CD8-positive, alpha-beta memory T cell (primary cell): ENCODE results near the gene GGN. TPM values are rescaled to one million over a fixed set of nuclear protein-coding genes. Genes with fewer than 3 reads are reported as not detected.

Experiments
- polyA plus RNA-seq: library from polyadenylated mRNA; unstranded; fragments of 300-500 nt; fragmentation: Illumina TruSeq; gene quantifications from one replicate; pipeline ENCODE4 v1.2.3, GENCODE V29; 2021
- total RNA-seq, 2 experiments: library from RNA; stranded (reverse); gene quantifications; one replicate each; pipeline ENCODE4 v1.2.3, GENCODE V29; 2021

Gene GGN
- total and polyA plus RNA-seq, 3 experiments from 2014 or later = 0.15 TPM; not detected in 2

Other genes starting within 250 kb of the GGN start
- gene DPF1, start 163.8 kb downstream of the GGN start, total RNA-seq = 1 to 10 TPM in 1 of 2 experiments, under 1 TPM in 1; 0.78 to 1.1 TPM
- not detected for gene DPF1, start 163.8 kb downstream of the GGN start, polyA plus RNA-seq
- gene PPP1R14A, start 131.7 kb downstream of the GGN start, total RNA-seq = 1 to 10 TPM in 1 of 2 experiments, under 1 TPM in 1; 0.47 to 1.0 TPM
- gene PPP1R14A, start 131.7 kb downstream of the GGN start, polyA plus RNA-seq = not detected
- 10 to 100 TPM; 27.9 to 29.4 TPM for gene SPINT2, start 123.5 kb downstream of the GGN start, total RNA-seq
- 49.5 TPM for gene SPINT2, start 123.5 kb downstream of the GGN start, polyA plus RNA-seq
- not detected for gene C19orf33, start 83.8 kb downstream of the GGN start, total RNA-seq
- gene C19orf33, start 83.8 kb downstream of the GGN start, polyA plus RNA-seq = 0.90 TPM
- 10 to 100 TPM; 57.9 to 60.3 TPM for gene YIF1B, start 72.1 kb downstream of the GGN start, total RNA-seq
- gene YIF1B, start 72.1 kb downstream of the GGN start, polyA plus RNA-seq = 45.4 TPM
- gene KCNK6, start 68.2 kb downstream of the GGN start, total RNA-seq = 10 to 100 TPM; 10.1 to 11.1 TPM
- gene KCNK6, start 68.2 kb downstream of the GGN start, polyA plus RNA-seq = 3.6 TPM
- 1 to 10 TPM; 4.3 to 4.6 TPM for gene CATSPERG, start 52.2 kb downstream of the GGN start, total RNA-seq
- gene CATSPERG, start 52.2 kb downstream of the GGN start, polyA plus RNA-seq = 0.94 TPM
- gene PSMD8, start 13.5 kb downstream of the GGN start, total RNA-seq = 100 to 1,000 TPM; 256 to 267 TPM
- gene PSMD8, start 13.5 kb downstream of the GGN start, polyA plus RNA-seq = 180 TPM
- under 1 TPM; 0.33 to 0.66 TPM for gene SPRED3, start 663 bp upstream of the GGN start, total RNA-seq
- not detected for gene SPRED3, start 663 bp upstream of the GGN start, polyA plus RNA-seq
- gene FAM98C, start 15.1 kb upstream of the GGN start, total RNA-seq = 10 to 100 TPM; 17.8 to 25.2 TPM
- gene FAM98C, start 15.1 kb upstream of the GGN start, polyA plus RNA-seq = 16.8 TPM
- gene RASGRP4, start 38.2 kb upstream of the GGN start, total RNA-seq = 1 to 10 TPM; 1.8 to 2.0 TPM
- not detected for gene RASGRP4, start 38.2 kb upstream of the GGN start, polyA plus RNA-seq
- 1 to 10 TPM; 1.4 to 3.3 TPM for gene RYR1, start 45.7 kb upstream of the GGN start, total RNA-seq
- 0.71 TPM for gene RYR1, start 45.7 kb upstream of the GGN start, polyA plus RNA-seq
- 100 to 1,000 TPM; 161 to 162 TPM for gene MAP4K1, start 229.9 kb upstream of the GGN start, total RNA-seq
- 178 TPM for gene MAP4K1, start 229.9 kb upstream of the GGN start, polyA plus RNA-seq
- 100 to 1,000 TPM; 275 to 282 TPM for gene EIF3K, start 231.2 kb upstream of the GGN start, total RNA-seq
- 401 TPM for gene EIF3K, start 231.2 kb upstream of the GGN start, polyA plus RNA-seq